Measurements from ENCODE around the gene MTHFS.

MTHFS gene

DNA sequence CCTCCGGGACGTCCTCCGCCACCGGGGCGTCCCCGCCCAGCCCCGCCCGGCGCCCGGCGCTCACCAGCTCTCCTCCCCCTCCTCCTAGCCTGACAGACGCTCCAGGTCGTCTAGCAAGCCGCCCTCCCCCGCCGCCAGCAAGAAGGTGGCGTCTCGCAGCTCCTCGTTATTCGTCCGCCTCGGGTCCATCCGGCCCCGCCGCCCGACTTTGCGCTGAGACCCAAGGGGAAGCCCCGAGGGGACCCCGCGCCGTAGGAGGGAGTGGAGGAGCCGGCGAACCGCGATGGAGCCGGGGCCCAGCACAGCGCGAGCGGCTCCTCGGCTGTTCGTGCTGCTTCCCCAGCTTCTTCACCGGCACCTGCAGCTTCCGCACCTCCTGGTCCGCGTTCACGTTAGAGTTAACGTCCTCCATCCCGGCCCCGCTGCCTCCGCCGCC is 26.3 kb upstream of the MTHFS start:
- Histone ChIP-seq H3K36me3 (ENCODE audit: low read length) (peaks cover 35% of the 10 kb centered on the region), H3K79me2 (ENCODE audit: insufficient read depth, low read length) (peaks cover 28% of the 10 kb centered on the region), H3K9me2 (replicated peaks; ENCODE audit: insufficient read depth, low read length) (no peaks in the 10 kb centered on the region), H4K20me1 (ENCODE audit: low read depth, low read length) (no peaks in the 10 kb centered on the region), H3K27me3 (ENCODE audit: low read length) (no peaks in the 10 kb centered on the region), H3K27ac (ENCODE audit: low read depth, low read length) (peak overlapping the region; percentile 81), H3K9me3 (ENCODE audit: insufficient read depth, low read length) (peaks cover 23% of the 10 kb centered on the region; the same call in 1 of the 2 replicates), H3K4me2 (ENCODE audit: low read depth, low read length, poor library complexity, severe bottlenecking) (peak overlapping the region; percentile 66), H2AFZ (ENCODE audit: low read depth, low read length, severe bottlenecking) (peak overlapping the region; percentile 84), H3F3A (ENCODE audit: insufficient read depth) (peaks cover 3% of the 10 kb centered on the region; the same call in 1 of the 2 replicates), H3K9ac (ENCODE audit: low read length) (peak overlapping the region; percentile 91), H3K4me3 (ENCODE audit: insufficient read depth, low read length, poor library complexity, severe bottlenecking) (peak overlapping the region; percentile 85)
- TF ChIP-seq, protein P1, sequence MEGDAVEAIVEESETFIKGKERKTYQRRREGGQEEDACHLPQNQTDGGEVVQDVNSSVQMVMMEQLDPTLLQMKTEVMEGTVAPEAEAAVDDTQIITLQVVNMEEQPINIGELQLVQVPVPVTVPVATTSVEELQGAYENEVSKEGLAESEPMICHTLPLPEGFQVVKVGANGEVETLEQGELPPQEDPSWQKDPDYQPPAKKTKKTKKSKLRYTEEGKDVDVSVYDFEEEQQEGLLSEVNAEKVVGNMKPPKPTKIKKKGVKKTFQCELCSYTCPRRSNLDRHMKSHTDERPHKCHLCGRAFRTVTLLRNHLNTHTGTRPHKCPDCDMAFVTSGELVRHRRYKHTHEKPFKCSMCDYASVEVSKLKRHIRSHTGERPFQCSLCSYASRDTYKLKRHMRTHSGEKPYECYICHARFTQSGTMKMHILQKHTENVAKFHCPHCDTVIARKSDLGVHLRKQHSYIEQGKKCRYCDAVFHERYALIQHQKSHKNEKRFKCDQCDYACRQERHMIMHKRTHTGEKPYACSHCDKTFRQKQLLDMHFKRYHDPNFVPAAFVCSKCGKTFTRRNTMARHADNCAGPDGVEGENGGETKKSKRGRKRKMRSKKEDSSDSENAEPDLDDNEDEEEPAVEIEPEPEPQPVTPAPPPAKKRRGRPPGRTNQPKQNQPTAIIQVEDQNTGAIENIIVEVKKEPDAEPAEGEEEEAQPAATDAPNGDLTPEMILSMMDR (IDR thresholded peaks at IDR 0.05; ENCODE audit: insufficient read depth, low read length, poor library complexity, severe bottlenecking): no peak
- TF ChIP-seq EZH2phosphoT487 (conservative IDR thresholded peaks at IDR 0.05; ENCODE audit: low read length): no peak

DNA sequence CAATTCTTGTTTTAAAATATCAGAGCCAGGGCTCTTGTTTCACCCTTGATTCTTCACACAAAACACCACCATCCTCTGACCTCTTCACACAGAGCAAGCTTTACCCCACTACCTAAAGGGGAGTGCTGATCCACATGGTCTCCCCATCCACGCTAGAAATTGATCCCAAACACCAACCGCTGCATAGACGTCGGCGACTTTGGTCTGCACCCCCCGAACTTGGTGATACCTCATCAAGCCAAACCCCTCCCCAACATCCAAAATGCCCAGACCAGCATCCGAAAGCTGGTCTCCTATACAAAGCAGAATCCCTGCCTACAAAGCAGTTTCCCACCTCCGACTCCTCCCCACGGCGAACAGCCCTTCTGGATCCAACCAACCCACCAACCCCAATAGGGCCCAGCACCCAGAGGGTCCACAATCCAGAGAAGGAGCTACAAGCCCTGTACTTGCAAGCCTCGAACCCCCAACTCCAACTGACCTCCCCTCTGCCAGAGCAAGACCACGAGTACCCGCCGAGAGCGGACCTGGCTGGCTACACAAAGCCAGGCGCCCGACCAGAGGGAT is 25.8 kb upstream of the MTHFS start:
- peaks cover 40% of the 10 kb centered on the region for H3K36me3 ChIP-seq (ENCODE audit: low read length)
- peak overlapping the region; percentile 66 for H3K4me2 ChIP-seq (ENCODE audit: low read depth, low read length, poor library complexity, severe bottlenecking)
- H3K79me2 ChIP-seq (ENCODE audit: insufficient read depth, low read length): peaks cover 28% of the 10 kb centered on the region
- peak overlapping the region; percentile 85 for H3K4me3 ChIP-seq (ENCODE audit: insufficient read depth, low read length, poor library complexity, severe bottlenecking)
- peaks cover 23% of the 10 kb centered on the region; the same call in 1 of the 2 replicates for H3K9me3 ChIP-seq (ENCODE audit: insufficient read depth, low read length)
- peak overlapping the region; percentile 81 for H3K27ac ChIP-seq (ENCODE audit: low read depth, low read length)
- peak overlapping the region; percentile 91 for H3K9ac ChIP-seq (ENCODE audit: low read length)
- H3K27me3 ChIP-seq (ENCODE audit: low read length): no peaks in the 10 kb centered on the region
- H2AFZ ChIP-seq (ENCODE audit: low read depth, low read length, severe bottlenecking): no peak overlapping the region
- H4K20me1 ChIP-seq (ENCODE audit: low read depth, low read length): no peaks in the 10 kb centered on the region
- TF ChIP-seq, protein P1 (IDR thresholded peaks at IDR 0.05; ENCODE audit: insufficient read depth, low read length, poor library complexity, severe bottlenecking): no peak
- TF ChIP-seq EZH2phosphoT487 (conservative IDR thresholded peaks at IDR 0.05; ENCODE audit: low read length): no peak
- H3K9me2 ChIP-seq (replicated peaks; ENCODE audit: insufficient read depth, low read length): no peaks in the 10 kb centered on the region
- H3F3A ChIP-seq (ENCODE audit: insufficient read depth): peaks cover 3% of the 10 kb centered on the region; the same call in 1 of the 2 replicates

GRCh38 chr15:79919749-79920511 is 23.1 kb upstream of the MTHFS start:
- peaks cover 55% of the 10 kb centered on the region for H3K36me3 ChIP-seq (ENCODE audit: low read length)
- no peak overlapping the region for H3K27ac ChIP-seq (ENCODE audit: low read depth, low read length)
- TF ChIP-seq EZH2phosphoT487 (conservative IDR thresholded peaks at IDR 0.05; ENCODE audit: low read length): no peak
- TF ChIP-seq, protein P1 (IDR thresholded peaks at IDR 0.05; ENCODE audit: insufficient read depth, low read length, poor library complexity, severe bottlenecking): no peak
- peaks cover 7% of the 10 kb centered on the region for H3F3A ChIP-seq (ENCODE audit: insufficient read depth)
- H3K9me3 ChIP-seq (ENCODE audit: insufficient read depth, low read length): peaks cover 44% of the 10 kb centered on the region; the same call in 1 of the 2 replicates
- H3K79me2 ChIP-seq (ENCODE audit: insufficient read depth, low read length): peaks cover 28% of the 10 kb centered on the region
- no peak overlapping the region for H3K4me3 ChIP-seq (ENCODE audit: insufficient read depth, low read length, poor library complexity, severe bottlenecking)
- H3K9me2 ChIP-seq (replicated peaks; ENCODE audit: insufficient read depth, low read length): no peaks in the 10 kb centered on the region
- H2AFZ ChIP-seq (ENCODE audit: low read depth, low read length, severe bottlenecking): no peak overlapping the region
- no peaks in the 10 kb centered on the region for H3K27me3 ChIP-seq (ENCODE audit: low read length)
- no peak overlapping the region for H3K9ac ChIP-seq (ENCODE audit: low read length)
- H3K4me2 ChIP-seq (ENCODE audit: low read depth, low read length, poor library complexity, severe bottlenecking): no peak overlapping the region
- H4K20me1 ChIP-seq (ENCODE audit: low read depth, low read length): no peaks in the 10 kb centered on the region

Measured in SU-DHL-6 (cell line).